GM13977 (cell line): Measurements from ENCODE around the gene ALX4.

ENCODE experiments used
- DNase-seq: peaks from one replicate; pipeline ENCODE4 v3.0.0; 2012; ENCODE audit warnings: low spot score
- CTCF ChIP-seq: IDR thresholded peaks from 2 replicates; pipeline ENCODE4 v1.5.1; 2012; ENCODE audit warnings: mild to moderate bottlenecking, control low read depth; ENCODE audit not compliant: insufficient read depth; ENCODE audit errors: extremely low read depth, missing control alignments
- in situ Hi-C: fragments of 300-500 bp; cut with MboI; formaldehyde crosslinking; loops from one replicate; pipeline ENCODE4 v1.12.0; 2022; ENCODE audit warnings: low sequenced_read_pairs, low pct_unique_long_range_greater_than_20kb, mixed read lengths, inconsistent platforms; ENCODE audit not compliant: unreplicated experiment

The ALX4 gene

GRCh38 chr11:44260081-44260480, 49.9 kb downstream of the ALX4 start:
- no peak for TF ChIP-seq CTCF
- DNase-seq = no peak
- in situ Hi-C loops = no loop called here

- in situ Hi-C loops = no loop called here
- TF ChIP-seq CTCF = no peak
- no peak for DNase-seq
Observed at GRCh38 chr11:44258839-44259420, 51.0 kb downstream of the ALX4 start.

- in situ Hi-C loops = no loop called here
- no peak for TF ChIP-seq CTCF
- DNase-seq = no peak
Observed at GRCh38 chr11:44258190-44258489, 51.8 kb downstream of the ALX4 start.

- no peak for DNase-seq
- TF ChIP-seq CTCF = no peak
- in situ Hi-C loops = no loop called here
Observed at GRCh38 chr11:44257338-44258189, 52.4 kb downstream of the ALX4 start.

- no peak for DNase-seq
- in situ Hi-C loops = no loop called here
- no peak for TF ChIP-seq CTCF
Observed at GRCh38 chr11:44256673-44257291, 53.2 kb downstream of the ALX4 start.

- in situ Hi-C loops = no loop called here
- DNase-seq = no peak
Observed at GRCh38 chr11:44255406-44256071, 54.4 kb downstream of the ALX4 start.

More at GRCh38 chr11:44255406-44256071, 54.4 kb downstream of the ALX4 start:
- TF ChIP-seq CTCF = no peak
